PC-3 (cell line): ENCODE data around the gene LMBR1L. TPM values are rescaled to one million over a fixed set of nuclear protein-coding genes. Genes with fewer than 3 reads are reported as not detected.

Experiments used
- ATAC-seq: fragments of 200-7000 bp; cut with Tn5 transposase; 2 replicates; pipeline ENCODE4 v1.9.1; 2020; ENCODE audit warnings: mild to moderate bottlenecking, moderate library complexity
- BruUV-seq: library from RNA; stranded (reverse); fragments of 400-500 nt; replicated peaks from 2 replicates; lab custom pipeline; 2021; lab: Mats Ljungman, UMichigan
- CTCF ChIA-PET: fragments of 300-600 bp; sonication (Branson Sonifier 250); formaldehyde crosslinking; loops from one replicate; lab custom pipeline; 2022; ENCODE audit warnings: antibody characterized with exemption; lab: Charles Lee
- POLR2A ChIA-PET: fragments of 300-600 bp; sonication (Branson Sonifier 250); formaldehyde crosslinking; loops from one replicate; lab custom pipeline; 2022; ENCODE audit warnings: antibody characterized with exemption; ENCODE audit not compliant: unreplicated experiment; lab: Charles Lee
- DNase-seq: peaks from one replicate; pipeline ENCODE4 v3.0.0-alpha.2; 2015
- H2AFZ ChIP-seq: fragments of 300-600 bp; sonication (generic); 2 replicates; pipeline ENCODE4 v1.6.0; 2016; ENCODE audit warnings: antibody characterized with exemption, low read length
- H3F3A ChIP-seq: fragments of 300-600 bp; sonication (generic); one replicate; pipeline ENCODE4 v1.6.0; 2017; ENCODE audit warnings: antibody characterized with exemption, low read length, control low read depth, mild to moderate bottlenecking; ENCODE audit not compliant: unreplicated experiment
- H3K27ac ChIP-seq: fragments of 300-600 bp; sonication (generic); 2 replicates; pipeline ENCODE4 v1.5.1; 2016; ENCODE audit warnings: mild to moderate bottlenecking, low read length
- H3K27me3 ChIP-seq: fragments of 300-600 bp; sonication (generic); 2 replicates; pipeline ENCODE4 v1.6.1; 2016; ENCODE audit warnings: low read length, mixed read lengths
- H3K36me3 ChIP-seq: fragments of 300-600 bp; sonication (generic); 2 replicates; pipeline ENCODE4 v1.6.1; 2016; ENCODE audit warnings: low read depth, mixed run types, low read length, mixed read lengths
- H3K4me1 ChIP-seq: fragments of 300-600 bp; sonication (generic); 2 replicates; pipeline ENCODE4 v1.5.1; 2016; ENCODE audit warnings: low read length; ENCODE audit not compliant: insufficient read depth
- H3K4me2 ChIP-seq: fragments of 300-600 bp; sonication (generic); 2 replicates; pipeline ENCODE4 v1.6.0; 2016; ENCODE audit warnings: low read length
- H3K4me3 ChIP-seq: fragments of 300-600 bp; sonication (generic); 2 replicates; pipeline ENCODE4 v1.5.1; 2016; ENCODE audit warnings: mild to moderate bottlenecking, low read length, mixed read lengths
- H3K79me2 ChIP-seq: fragments of 300-600 bp; sonication (generic); 2 replicates; pipeline ENCODE4 v1.6.1; 2017; ENCODE audit warnings: low read length, mixed read lengths
- H3K9ac ChIP-seq: fragments of 300-600 bp; sonication (generic); 2 replicates; pipeline ENCODE4 v1.6.0; 2016; ENCODE audit warnings: mild to moderate bottlenecking, low read length
- H3K9me2 ChIP-seq: fragments of 300-600 bp; sonication (generic); replicated peaks from 2 replicates; pipeline ENCODE4 v1.6.1; 2016; ENCODE audit warnings: mixed run types, low read length, mixed read lengths
- H3K9me3 ChIP-seq: fragments of 300-600 bp; sonication (generic); 2 replicates; pipeline ENCODE4 v1.6.1; 2016; ENCODE audit warnings: low read length, mixed read lengths
- H4K20me1 ChIP-seq: fragments of 300-600 bp; sonication (generic); 2 replicates; pipeline ENCODE4 v1.6.1; 2016; ENCODE audit warnings: low read length, mixed read lengths
- CTCF ChIP-seq: fragments of 300-600 bp; sonication (generic); conservative IDR thresholded peaks from 2 replicates; pipeline ENCODE4 v1.5.1; 2017; ENCODE audit warnings: antibody characterized with exemption, low read depth, mild to moderate bottlenecking, low read length
- EZH2 ChIP-seq: fragments of 300-600 bp; sonication (generic); IDR thresholded peaks from one replicate; pipeline ENCODE4 v1.6.1; 2017; ENCODE audit warnings: antibody characterized with exemption, mild to moderate bottlenecking, low read length; ENCODE audit not compliant: unreplicated experiment
- EZH2phosphoT487 ChIP-seq: fragments of 300-600 bp; sonication (generic); IDR thresholded peaks from 2 replicates; pipeline ENCODE4 v1.6.1; 2018; ENCODE audit warnings: mild to moderate bottlenecking, antibody characterized with exemption, low read length, borderline replicate concordance
- intact Hi-C: fragments of 100-400 bp; cut with micrococcal nuclease; formaldehyde crosslinking; loops from 2 replicates; pipeline ENCODE4 v1.9.0; 2023
- total RNA-seq: library from RNA; depleted of rRNA; stranded (reverse); fragments of >200 nt; gene quantifications from 2 replicates; pipeline ENCODE4 v1.2.3, GENCODE V29; 2014

Gene LMBR1L
- total RNA-seq, 1 experiment from 2014 or later, result 17.1 TPM

- ChIA-PET POLR2A (interaction anchor here (0.7 kb wide), 1 partner anchor 36 kb away, joined by 4 read pairs; the partner anchor contains the start of gene TUBA1B), CTCF (interaction anchor here (0.5 to 2.7 kb wide), 4 partner anchors 26 to 1648 kb away, joined by 3 to 10 read pairs (median 4); no protein-coding TSS in a partner anchor)
- peak overlapping the region; percentile 82 for H3K4me2 ChIP-seq
- H3K27ac ChIP-seq, result no peak overlapping the region
- no peak for ATAC-seq
- H3K4me1 ChIP-seq, result peaks cover 22% of the 10 kb centered on the region
- H3K4me3 ChIP-seq, result no peak overlapping the region
- no peaks in the 10 kb centered on the region for H3K36me3 ChIP-seq
- BruUV-seq, result no TSS peak
- DNase-seq, result no peak
- H3F3A ChIP-seq, result no peaks in the 10 kb centered on the region
- no peak overlapping the region for H3K9ac ChIP-seq
- no peaks in the 10 kb centered on the region for H3K9me3 ChIP-seq
- no peaks in the 10 kb centered on the region for H3K79me2 ChIP-seq
- TF ChIP-seq CTCF (no peak), EZH2phosphoT487 (no peak), EZH2 (no peak)
- H2AFZ ChIP-seq, result no peak overlapping the region
- peaks cover 33% of the 10 kb centered on the region for H3K27me3 ChIP-seq
- intact Hi-C loops, result loop anchor here (2.0 kb wide), 1 partner anchor 14 kb away; no protein-coding TSS in a partner anchor
- no peaks in the 10 kb centered on the region for H3K9me2 ChIP-seq
- no peaks in the 10 kb centered on the region for H4K20me1 ChIP-seq
Observed at GRCh38 chr12:49094975-49095365, 15.7 kb downstream of the LMBR1L start.

- Histone ChIP-seq H3K4me1 (peaks cover 22% of the 10 kb centered on the region), H3K27me3 (peaks cover 38% of the 10 kb centered on the region), H4K20me1 (no peaks in the 10 kb centered on the region), H3K9me3 (no peaks in the 10 kb centered on the region), H2AFZ (peak within 1 kb of the TSS; percentile 29), H3K9me2 (no peaks in the 10 kb centered on the region), H3F3A (no peaks in the 10 kb centered on the region), H3K9ac (no peak within 1 kb of the TSS), H3K27ac (no peak within 1 kb of the TSS), H3K36me3 (no peaks in the 10 kb centered on the region), H3K4me2 (peak within 1 kb of the TSS; percentile 82), H3K79me2 (no peaks in the 10 kb centered on the region), H3K4me3 (peak within 1 kb of the TSS; percentile 54)
- DNase-seq, result peak; percentile 18
- ATAC-seq, result peak; percentile 25
- intact Hi-C loops, result loop anchor here (2.0 kb wide), 1 partner anchor 14 kb away; no protein-coding TSS in a partner anchor
- ChIA-PET POLR2A (interaction anchor here (0.7 kb wide), 1 partner anchor 36 kb away, joined by 4 read pairs; the partner anchor contains the start of gene TUBA1B), CTCF (interaction anchor here (0.5 to 2.7 kb wide), 4 partner anchors 27 to 1647 kb away, joined by 3 to 10 read pairs (median 4); no protein-coding TSS in a partner anchor)
- TF ChIP-seq EZH2 (peak; percentile 62), EZH2phosphoT487 (no peak)
- BruUV-seq, result no TSS peak
Observed at GRCh38 chr12:49094160-49094974, 16.3 kb downstream of the LMBR1L start, which contains the start of gene DHH. DHH (minus strand) TSS chr12:49094801; CDS start chr12:49094512, 289 bp downstream.

- Histone ChIP-seq H2AFZ (peak overlapping the region; percentile 29), H3K4me3 (peak overlapping the region; percentile 54), H3K36me3 (no peaks in the 10 kb centered on the region), H3K9me2 (no peaks in the 10 kb centered on the region), H3K79me2 (no peaks in the 10 kb centered on the region), H3K27ac (no peak overlapping the region), H3K9ac (no peak overlapping the region), H3K4me1 (peaks cover 23% of the 10 kb centered on the region), H3K9me3 (no peaks in the 10 kb centered on the region), H3F3A (no peaks in the 10 kb centered on the region), H3K4me2 (peak overlapping the region; percentile 82), H3K27me3 (peaks cover 38% of the 10 kb centered on the region), H4K20me1 (no peaks in the 10 kb centered on the region)
- ATAC-seq (no peak), DNase-seq (no peak)
- intact Hi-C loops, result loop anchor here (2.0 kb wide), 1 partner anchor 15 kb away; no protein-coding TSS in a partner anchor
- BruUV-seq, result no TSS peak
- CTCF ChIA-PET, result interaction anchor here (0.7 to 2.7 kb wide), 3 partner anchors 27 to 182 kb away, joined by 3 to 10 read pairs (median 4); no protein-coding TSS in a partner anchor
- TF ChIP-seq CTCF, result no peak
- POLR2A ChIA-PET, result no interaction called here
Observed at GRCh38 chr12:49093792-49094159, 16.9 kb downstream of the LMBR1L start.
